Endothelial cell of umbilical vein (primary cell): Measurements from ENCODE around the gene PI4KB.

Experiments
- EZH2 ChIP-seq: IDR thresholded peaks from 2 replicates; pipeline ENCODE4 v1.6.1; 2012; ENCODE audit warnings: borderline replicate concordance, low read depth, mild to moderate bottlenecking, moderate library complexity, low read length, inconsistent platforms; ENCODE audit not compliant: severe bottlenecking
- MAX ChIP-seq: IDR thresholded peaks from 2 replicates; pipeline ENCODE4 v1.6.1; 2011; ENCODE audit not compliant: insufficient read depth, insufficient read length
- POLR2A ChIP-seq: IDR thresholded peaks from 2 replicates; pipeline ENCODE4 v1.6.1; 2012; ENCODE audit warnings: low read depth, mild to moderate bottlenecking, control low read depth, low read length
- TF ChIP-seq, protein P1 (sequence below), 2 donors: IDR thresholded peaks; 1 replicate in 1 of 2; 2 replicates in 1 of 2; pipeline ENCODE4 v1.5.1; 2011; ENCODE audit warnings: low read length in 2 of 2, mild to moderate bottlenecking in 2 of 2, moderate library complexity in 2 of 2, control low read depth in 1 of 2, inconsistent platforms in 1 of 2, low read depth in 1 of 2; ENCODE audit not compliant: insufficient read depth in 1 of 2; ENCODE audit errors: extremely low read depth in 1 of 2

GRCh38 chr1:151315565-151316235 is 11.5 kb downstream of the PI4KB start:
- TF ChIP-seq POLR2A (no peak), EZH2 (no peak), MAX (no peak)
- TF ChIP-seq, protein P1, sequence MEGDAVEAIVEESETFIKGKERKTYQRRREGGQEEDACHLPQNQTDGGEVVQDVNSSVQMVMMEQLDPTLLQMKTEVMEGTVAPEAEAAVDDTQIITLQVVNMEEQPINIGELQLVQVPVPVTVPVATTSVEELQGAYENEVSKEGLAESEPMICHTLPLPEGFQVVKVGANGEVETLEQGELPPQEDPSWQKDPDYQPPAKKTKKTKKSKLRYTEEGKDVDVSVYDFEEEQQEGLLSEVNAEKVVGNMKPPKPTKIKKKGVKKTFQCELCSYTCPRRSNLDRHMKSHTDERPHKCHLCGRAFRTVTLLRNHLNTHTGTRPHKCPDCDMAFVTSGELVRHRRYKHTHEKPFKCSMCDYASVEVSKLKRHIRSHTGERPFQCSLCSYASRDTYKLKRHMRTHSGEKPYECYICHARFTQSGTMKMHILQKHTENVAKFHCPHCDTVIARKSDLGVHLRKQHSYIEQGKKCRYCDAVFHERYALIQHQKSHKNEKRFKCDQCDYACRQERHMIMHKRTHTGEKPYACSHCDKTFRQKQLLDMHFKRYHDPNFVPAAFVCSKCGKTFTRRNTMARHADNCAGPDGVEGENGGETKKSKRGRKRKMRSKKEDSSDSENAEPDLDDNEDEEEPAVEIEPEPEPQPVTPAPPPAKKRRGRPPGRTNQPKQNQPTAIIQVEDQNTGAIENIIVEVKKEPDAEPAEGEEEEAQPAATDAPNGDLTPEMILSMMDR (IDR thresholded peaks at IDR 0.05; ENCODE audit: extremely low read depth in 1 of 2, insufficient read depth in 1 of 2, low read depth in 1 of 2, low read length in 2 of 2) = no peak
